Measurements from ENCODE around the gene ZNF485.
A peak's percentile ranks its signal among the peaks of the same experiment; 100 is the strongest.

The ZNF485 gene

DNA sequence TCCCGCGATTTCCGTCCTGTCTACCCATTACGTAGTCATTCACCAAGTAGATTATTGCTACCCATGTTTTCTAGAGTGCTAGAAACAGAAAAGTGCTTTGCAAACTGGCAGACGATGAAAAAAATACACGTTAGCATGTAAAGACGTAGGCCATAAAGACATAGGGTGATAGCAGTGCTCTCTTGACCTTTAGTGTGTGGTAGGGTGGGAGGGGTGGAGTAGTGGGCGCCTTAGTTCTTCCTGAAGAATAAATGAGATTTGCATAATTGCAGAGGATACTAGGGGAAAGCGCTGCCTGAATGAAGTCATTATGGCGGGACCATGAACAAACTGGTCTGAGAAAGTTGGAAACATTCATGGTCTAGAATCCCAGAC lies 948 bp downstream of the ZNF485 start:
- H3K4me1 ChIP-seq (ENCODE audit: low read length), result peaks cover 4% of the 10 kb centered on the region; the same call in 1 of the 2 replicates
- peak overlapping the region; percentile 71; the same call in 1 of the 2 replicates for H3K9ac ChIP-seq (ENCODE audit: low read length)
- TF ChIP-seq, protein P1, sequence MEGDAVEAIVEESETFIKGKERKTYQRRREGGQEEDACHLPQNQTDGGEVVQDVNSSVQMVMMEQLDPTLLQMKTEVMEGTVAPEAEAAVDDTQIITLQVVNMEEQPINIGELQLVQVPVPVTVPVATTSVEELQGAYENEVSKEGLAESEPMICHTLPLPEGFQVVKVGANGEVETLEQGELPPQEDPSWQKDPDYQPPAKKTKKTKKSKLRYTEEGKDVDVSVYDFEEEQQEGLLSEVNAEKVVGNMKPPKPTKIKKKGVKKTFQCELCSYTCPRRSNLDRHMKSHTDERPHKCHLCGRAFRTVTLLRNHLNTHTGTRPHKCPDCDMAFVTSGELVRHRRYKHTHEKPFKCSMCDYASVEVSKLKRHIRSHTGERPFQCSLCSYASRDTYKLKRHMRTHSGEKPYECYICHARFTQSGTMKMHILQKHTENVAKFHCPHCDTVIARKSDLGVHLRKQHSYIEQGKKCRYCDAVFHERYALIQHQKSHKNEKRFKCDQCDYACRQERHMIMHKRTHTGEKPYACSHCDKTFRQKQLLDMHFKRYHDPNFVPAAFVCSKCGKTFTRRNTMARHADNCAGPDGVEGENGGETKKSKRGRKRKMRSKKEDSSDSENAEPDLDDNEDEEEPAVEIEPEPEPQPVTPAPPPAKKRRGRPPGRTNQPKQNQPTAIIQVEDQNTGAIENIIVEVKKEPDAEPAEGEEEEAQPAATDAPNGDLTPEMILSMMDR (IDR thresholded peaks at IDR 0.05; ENCODE audit: low read depth, low read length), result no peak
- TF ChIP-seq EZH2phosphoT487 (IDR thresholded peaks at IDR 0.05; ENCODE audit: low read depth), result no peak
- H3K27ac ChIP-seq (ENCODE audit: low read length), result no peak overlapping the region
- H3K36me3 ChIP-seq (replicated peaks; ENCODE audit: low read depth, low read length), result peaks cover 14% of the 10 kb centered on the region
- peak overlapping the region; percentile 66 for H3K4me2 ChIP-seq (ENCODE audit: low read length)
- H4K20me1 ChIP-seq (ENCODE audit: insufficient read depth, low read length), result no peaks in the 10 kb centered on the region
- peak overlapping the region; percentile 91 for H3K4me3 ChIP-seq (ENCODE audit: low read length)
- H3K27me3 ChIP-seq (ENCODE audit: low read depth, low read length), result no peaks in the 10 kb centered on the region
- 0 out of 2 replicates have a peak overlapping the region, but pooled peaks have one; percentile 89 for H2AFZ ChIP-seq (ENCODE audit: low read depth, low read length)
- peaks cover 5% of the 10 kb centered on the region; the same call in 1 of the 2 replicates for H3K79me2 ChIP-seq (ENCODE audit: low read length)
- H3K9me3 ChIP-seq (ENCODE audit: insufficient read depth, low read length), result no peaks in the 10 kb centered on the region

DNA sequence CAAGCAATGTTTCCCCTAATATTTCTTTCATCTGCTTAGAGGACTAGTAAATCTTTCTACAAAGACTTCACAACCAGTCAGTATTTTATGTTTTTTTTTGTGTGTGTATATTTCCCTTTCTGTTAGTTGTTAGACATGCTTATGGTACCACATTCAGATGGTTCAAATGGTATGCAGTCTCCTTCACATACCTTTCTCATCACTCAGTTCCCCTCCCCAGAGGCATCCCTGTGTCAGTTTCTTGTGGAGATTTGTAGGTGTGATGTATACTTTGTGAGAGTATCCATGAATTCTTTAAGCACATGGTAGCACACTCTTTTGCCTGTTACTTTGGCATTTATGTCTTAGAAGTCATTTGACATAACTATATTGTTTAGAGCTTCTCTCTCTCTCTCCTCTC lies 4.4 kb downstream of the ZNF485 start:
- Histone ChIP-seq H2AFZ (ENCODE audit: low read depth, low read length) (no peak overlapping the region), H4K20me1 (ENCODE audit: insufficient read depth, low read length) (no peaks in the 10 kb centered on the region), H3K4me1 (ENCODE audit: low read length) (peaks cover 4% of the 10 kb centered on the region; the same call in 1 of the 2 replicates), H3K36me3 (replicated peaks; ENCODE audit: low read depth, low read length) (peaks cover 35% of the 10 kb centered on the region), H3K79me2 (ENCODE audit: low read length) (peaks cover 5% of the 10 kb centered on the region; the same call in 1 of the 2 replicates), H3K4me3 (ENCODE audit: low read length) (no peak overlapping the region), H3K9me3 (ENCODE audit: insufficient read depth, low read length) (no peaks in the 10 kb centered on the region; the same call in 1 of the 2 replicates), H3K9ac (ENCODE audit: low read length) (no peak overlapping the region), H3K4me2 (ENCODE audit: low read length) (no peak overlapping the region), H3K27ac (ENCODE audit: low read length) (no peak overlapping the region), H3K27me3 (ENCODE audit: low read depth, low read length) (no peaks in the 10 kb centered on the region)
- TF ChIP-seq EZH2phosphoT487 (IDR thresholded peaks at IDR 0.05; ENCODE audit: low read depth), result no peak
- TF ChIP-seq, protein P1 (IDR thresholded peaks at IDR 0.05; ENCODE audit: low read depth, low read length), result no peak

DNA sequence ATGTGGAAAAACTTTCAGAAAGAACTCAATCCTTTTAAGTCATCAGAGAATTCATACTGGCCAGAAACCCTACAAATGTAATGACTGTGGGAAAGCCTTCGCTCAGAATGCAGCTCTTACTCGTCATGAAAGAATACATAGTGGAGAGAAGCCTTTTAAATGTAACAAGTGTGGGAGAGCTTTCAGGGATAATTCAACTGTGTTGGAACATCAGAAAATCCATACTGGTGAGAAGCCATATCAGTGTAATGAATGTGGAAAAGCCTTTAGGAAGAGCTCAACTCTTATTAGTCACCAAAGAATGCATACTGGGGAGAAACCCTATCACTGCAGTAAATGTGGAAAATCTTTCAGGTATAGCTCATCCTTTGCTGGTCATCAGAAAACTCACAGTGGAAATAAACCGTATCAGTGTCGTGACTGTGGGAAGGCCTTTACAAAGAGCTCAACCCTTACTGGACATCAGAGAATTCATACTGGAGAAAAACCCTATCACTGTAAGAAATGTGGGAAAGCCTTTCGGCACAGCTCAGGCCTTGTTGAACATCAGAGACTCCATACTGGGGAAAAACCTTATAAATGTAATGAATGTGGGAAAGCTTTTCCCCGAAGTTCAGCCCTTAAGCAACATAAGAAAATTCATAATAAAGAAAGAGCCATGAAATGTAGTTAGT lies 10.6 kb downstream of the ZNF485 start:
- no peak overlapping the region for H3K4me3 ChIP-seq (ENCODE audit: low read length)
- no peaks in the 10 kb centered on the region for H3K4me1 ChIP-seq (ENCODE audit: low read length)
- H3K9me3 ChIP-seq (ENCODE audit: insufficient read depth, low read length), result peaks cover 7% of the 10 kb centered on the region
- no peaks in the 10 kb centered on the region for H4K20me1 ChIP-seq (ENCODE audit: insufficient read depth, low read length)
- TF ChIP-seq EZH2phosphoT487 (IDR thresholded peaks at IDR 0.05; ENCODE audit: low read depth), result no peak
- TF ChIP-seq, protein P1 (IDR thresholded peaks at IDR 0.05; ENCODE audit: low read depth, low read length), result no peak
- H3K36me3 ChIP-seq (replicated peaks; ENCODE audit: low read depth, low read length), result peaks cover 45% of the 10 kb centered on the region
- H2AFZ ChIP-seq (ENCODE audit: low read depth, low read length), result no peak overlapping the region
- H3K4me2 ChIP-seq (ENCODE audit: low read length), result no peak overlapping the region
- H3K27ac ChIP-seq (ENCODE audit: low read length), result no peak overlapping the region
- no peak overlapping the region for H3K9ac ChIP-seq (ENCODE audit: low read length)
- no peaks in the 10 kb centered on the region for H3K79me2 ChIP-seq (ENCODE audit: low read length)
- H3K27me3 ChIP-seq (ENCODE audit: low read depth, low read length), result no peaks in the 10 kb centered on the region

DNA sequence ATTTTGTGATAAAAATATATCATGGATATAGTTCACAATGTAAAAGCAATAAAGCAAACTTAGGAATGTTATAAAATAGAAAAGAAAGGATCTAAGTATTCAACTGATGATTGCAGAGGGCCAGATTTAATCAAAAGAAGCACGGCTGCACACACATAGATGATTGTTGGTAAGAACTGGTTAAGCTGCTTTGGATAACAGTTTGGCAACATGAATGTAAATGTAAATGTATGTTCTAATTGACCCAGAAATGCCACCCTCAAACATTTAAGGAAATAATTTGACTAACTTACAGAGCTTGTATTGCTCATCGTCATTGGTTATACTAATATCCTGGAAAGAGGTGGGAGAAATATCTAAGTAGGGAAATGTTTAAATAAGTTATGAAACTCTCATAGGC lies 13.1 kb downstream of the ZNF485 start:
- Histone ChIP-seq H3K27ac (ENCODE audit: low read length) (no peak overlapping the region), H3K36me3 (replicated peaks; ENCODE audit: low read depth, low read length) (peaks cover 28% of the 10 kb centered on the region), H2AFZ (ENCODE audit: low read depth, low read length) (no peak overlapping the region), H3K79me2 (ENCODE audit: low read length) (no peaks in the 10 kb centered on the region), H3K4me1 (ENCODE audit: low read length) (no peaks in the 10 kb centered on the region), H3K9ac (ENCODE audit: low read length) (no peak overlapping the region), H3K4me2 (ENCODE audit: low read length) (no peak overlapping the region), H4K20me1 (ENCODE audit: insufficient read depth, low read length) (no peaks in the 10 kb centered on the region), H3K9me3 (ENCODE audit: insufficient read depth, low read length) (peaks cover 7% of the 10 kb centered on the region; the same call in 1 of the 2 replicates), H3K4me3 (ENCODE audit: low read length) (no peak overlapping the region), H3K27me3 (ENCODE audit: low read depth, low read length) (no peaks in the 10 kb centered on the region)
- TF ChIP-seq, protein P1 (IDR thresholded peaks at IDR 0.05; ENCODE audit: low read depth, low read length), result no peak
- no peak for TF ChIP-seq EZH2phosphoT487 (IDR thresholded peaks at IDR 0.05; ENCODE audit: low read depth)

Data from OCI-LY3 (cell line).